HG03025 (cell line): ENCODE measurements around the gene SLC25A23.
A peak's percentile ranks its signal among the peaks of the same experiment; 100 is the strongest.

Source experiments
- ATAC-seq: cut with Tn5 transposase; IDR thresholded peaks from one replicate; pipeline ENCODE4 v1.9.1; 2021; ENCODE audit warnings: mild to moderate bottlenecking, moderate library complexity; ENCODE audit not compliant: unreplicated experiment, low FRiP score

SLC25A23 gene

DNA sequence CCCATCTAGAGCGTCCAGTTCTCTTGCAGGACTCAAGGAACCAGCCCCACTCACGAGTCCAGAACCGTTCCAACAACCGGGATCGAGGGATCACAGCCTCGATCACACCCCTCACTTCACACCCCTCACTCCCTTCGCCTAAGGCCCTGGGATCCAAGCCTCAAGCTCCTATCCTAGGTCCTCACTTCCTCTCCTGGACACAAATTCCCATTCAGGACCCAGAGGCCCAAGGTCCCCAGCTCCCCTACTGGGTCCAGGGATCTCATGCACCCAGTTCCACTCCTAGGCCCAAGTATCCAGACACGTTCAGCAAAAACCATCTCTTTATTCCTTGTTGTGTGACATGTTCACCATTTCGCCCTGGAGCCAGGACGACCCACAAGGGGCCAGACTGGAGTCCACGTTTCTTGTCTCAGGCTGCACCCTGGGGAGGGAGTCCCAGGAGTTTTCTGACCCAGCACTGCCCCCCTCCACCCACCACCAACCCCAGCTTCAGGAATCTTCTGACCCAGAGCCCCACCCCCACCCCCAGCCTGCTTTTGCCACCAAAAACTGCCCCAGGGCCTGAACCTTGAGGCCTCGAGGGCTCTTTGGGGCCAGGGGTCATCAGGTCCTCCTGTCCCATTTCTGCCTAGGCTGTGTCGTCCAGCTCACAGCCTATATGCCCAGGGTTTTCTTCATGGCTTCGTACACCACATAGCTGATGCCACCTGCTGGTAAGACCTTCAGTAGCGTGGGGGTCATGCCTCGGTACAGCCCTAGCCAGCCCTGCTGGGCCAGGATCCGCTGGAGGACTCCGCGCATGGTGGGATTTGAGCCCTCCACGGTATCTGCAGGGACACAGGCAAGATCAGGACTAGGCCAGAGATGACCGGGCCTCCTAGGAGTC lies 33.6 kb downstream of the SLC25A23 start:
- ATAC-seq = no peak

DNA sequence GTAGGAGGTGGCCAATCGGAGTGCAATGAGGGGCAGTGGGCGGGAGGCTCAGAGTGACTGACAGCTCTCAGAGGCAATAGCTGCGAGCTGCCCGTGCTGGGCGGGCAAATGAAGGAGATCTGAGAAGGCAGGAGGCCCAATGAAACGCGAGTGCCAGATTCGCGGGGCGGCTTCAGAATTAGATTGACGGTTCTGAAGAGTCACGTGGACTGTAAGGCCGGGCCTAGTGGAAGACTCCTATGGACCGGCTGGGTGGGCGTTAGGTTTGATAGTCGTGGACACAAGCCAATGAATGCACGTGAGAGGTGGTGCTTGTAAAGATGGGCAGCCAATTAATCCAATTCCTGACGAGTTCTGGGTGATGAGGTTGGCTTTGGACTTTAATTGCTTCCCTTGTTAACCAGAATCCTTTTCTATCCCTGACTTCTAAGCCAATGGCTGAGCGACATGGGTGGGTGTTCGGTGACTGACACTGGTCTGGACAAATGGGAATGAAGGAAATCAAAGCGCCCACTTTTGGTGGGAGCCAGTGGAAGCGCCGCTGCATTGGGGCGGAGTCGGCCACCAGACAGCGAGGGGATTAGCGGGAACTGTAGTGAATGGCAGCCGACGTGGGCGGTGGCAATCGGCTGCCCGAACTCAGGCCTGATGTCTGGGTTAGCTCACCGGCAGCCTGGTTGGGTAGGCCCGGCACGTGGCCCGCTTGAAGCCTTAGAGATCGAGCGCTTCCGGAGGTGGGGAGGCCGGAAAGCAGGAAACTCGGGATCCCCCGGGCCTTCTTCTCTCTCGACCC lies 34.5 kb downstream of the SLC25A23 start:
- peak; percentile 78 for ATAC-seq

DNA sequence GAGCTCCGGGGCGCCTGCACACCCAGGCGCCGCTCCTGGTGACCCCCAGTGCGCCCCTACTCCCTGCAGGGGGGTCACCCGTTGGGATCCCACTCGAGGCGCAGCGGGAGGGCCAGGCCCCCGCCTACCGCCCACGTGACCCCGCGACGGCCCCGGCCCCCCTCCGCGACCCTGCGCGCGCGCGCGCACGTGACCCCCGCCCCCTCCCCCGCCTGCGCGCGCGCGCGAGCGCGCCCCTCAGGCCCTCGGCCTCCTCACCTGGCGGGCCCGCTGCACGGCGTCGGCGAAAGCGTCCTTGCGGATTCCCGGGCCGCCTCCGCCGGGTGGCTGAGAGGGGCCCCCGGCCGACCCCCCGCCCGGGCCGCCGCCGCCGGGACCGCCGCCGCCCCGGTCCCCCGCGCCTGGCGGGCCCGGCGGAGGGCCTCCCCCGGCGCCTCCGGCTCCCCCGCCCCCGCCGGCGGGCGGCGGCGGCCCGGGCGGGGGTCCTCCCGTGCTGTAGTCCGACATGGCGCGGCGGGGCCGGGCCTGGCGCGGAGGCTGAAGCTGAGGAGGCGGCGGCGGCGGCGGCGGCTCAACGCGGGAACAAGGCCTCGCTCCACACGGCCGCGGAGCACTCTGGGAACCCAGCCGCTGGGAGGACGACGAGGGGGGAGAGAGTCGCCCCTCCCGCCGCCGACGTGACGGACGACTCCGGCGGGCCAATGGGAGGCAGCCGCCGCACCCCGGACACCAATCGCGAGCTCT lies 35.2 kb downstream of the SLC25A23 start, which contains the start of gene KHSRP:
KHSRP (minus strand) TSS at position 617 of the 744 bp plus-strand sequence; CDS start at position 507, 110 bp downstream.
- no peak for ATAC-seq

DNA sequence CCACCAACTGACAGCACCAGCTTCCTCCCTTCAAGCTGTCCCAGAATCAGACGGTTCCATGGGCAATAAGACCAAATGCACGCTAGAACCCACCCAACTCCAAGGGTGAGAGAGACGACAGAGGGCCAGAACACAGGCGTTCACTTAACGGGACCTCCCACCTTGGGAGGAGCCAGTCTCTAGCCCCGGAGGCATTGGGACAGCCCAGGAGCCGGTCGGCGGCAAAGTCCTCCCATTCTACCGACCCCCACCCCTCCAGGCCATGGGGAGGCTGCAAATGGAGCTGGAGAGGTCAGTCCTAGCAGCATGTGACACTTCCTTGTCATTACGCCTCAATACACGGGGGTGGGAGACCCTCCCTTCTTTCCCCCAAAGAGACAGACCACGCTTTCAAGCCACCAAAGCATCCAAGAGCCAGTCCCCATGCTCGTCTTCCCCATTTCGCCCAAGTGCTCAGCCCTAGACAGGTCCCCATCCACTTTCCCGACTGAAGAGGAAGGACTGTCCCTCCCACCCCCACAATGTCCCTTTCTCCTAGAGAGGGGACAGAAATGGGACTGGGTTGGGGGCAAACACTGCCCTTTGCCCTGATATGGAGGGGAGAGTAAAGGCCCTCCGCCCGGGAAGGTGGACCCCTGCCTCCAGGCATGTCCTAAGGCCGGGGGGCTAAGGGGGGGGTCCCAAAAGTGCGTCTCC lies 35.9 kb downstream of the SLC25A23 start:
- no peak for ATAC-seq

DNA sequence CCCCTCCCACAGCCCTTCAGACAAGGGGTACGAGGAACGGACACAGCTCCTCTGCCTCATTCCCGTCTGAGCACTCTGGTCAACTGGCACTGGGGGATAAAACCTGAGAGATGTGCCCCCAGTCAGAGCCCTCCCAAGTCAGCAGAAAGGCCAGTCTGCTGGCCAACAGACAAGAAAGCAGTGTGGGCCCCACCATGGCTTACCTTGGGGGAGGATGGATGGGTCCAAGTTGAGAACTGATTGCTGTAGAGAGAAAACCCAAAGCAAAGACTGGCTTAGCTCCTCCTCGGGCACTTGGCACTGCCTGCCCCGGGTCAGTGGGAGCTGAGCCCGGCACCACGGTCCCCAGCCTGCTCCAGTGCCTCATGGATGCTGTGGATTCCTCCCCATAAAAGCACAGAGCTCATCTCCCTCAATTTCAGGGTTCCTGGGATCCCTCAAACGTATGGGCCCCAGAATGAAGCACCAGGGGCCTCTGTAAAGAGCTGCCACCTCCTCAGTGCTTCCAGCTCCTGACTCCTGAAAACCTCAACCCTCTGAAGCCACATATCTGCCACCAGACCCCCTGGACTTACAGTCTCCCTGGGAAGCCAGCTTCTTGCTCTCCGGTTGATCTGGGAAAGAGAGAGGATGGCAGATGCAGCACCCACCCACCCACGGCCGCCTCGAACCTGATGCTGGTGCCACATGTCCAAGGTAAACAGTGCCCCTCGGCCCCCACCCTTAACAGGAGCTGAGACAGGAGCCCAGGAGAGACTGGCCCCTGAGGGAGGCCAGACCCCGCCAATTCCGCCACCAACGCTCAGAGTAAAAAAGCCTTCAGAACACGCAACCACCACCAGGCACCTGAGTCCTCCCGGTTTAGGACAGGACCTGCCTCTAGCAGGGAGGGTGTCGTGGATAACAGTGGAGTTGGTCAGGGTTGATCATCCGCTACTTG lies 38.2 kb downstream of the SLC25A23 start:
- no peak for ATAC-seq

DNA sequence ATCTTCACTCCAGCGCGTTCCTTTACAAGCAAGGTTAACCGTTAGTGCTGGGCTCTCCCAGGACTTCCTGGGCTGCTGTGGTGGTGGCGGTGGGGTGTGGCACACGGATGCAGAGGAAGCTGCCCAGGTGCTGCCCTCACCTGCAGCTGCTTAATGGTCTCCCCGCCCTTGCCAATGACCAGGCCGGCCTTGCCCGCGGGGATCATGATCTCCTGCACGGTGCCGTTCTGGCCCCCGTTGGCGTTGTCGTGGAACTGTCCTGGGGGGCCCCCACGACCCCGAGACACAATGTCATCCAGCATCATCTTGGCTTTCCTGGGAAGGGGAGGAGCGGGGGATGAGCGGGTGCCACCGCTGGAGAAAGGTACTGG lies 41.0 kb downstream of the SLC25A23 start:
- no peak for ATAC-seq

DNA sequence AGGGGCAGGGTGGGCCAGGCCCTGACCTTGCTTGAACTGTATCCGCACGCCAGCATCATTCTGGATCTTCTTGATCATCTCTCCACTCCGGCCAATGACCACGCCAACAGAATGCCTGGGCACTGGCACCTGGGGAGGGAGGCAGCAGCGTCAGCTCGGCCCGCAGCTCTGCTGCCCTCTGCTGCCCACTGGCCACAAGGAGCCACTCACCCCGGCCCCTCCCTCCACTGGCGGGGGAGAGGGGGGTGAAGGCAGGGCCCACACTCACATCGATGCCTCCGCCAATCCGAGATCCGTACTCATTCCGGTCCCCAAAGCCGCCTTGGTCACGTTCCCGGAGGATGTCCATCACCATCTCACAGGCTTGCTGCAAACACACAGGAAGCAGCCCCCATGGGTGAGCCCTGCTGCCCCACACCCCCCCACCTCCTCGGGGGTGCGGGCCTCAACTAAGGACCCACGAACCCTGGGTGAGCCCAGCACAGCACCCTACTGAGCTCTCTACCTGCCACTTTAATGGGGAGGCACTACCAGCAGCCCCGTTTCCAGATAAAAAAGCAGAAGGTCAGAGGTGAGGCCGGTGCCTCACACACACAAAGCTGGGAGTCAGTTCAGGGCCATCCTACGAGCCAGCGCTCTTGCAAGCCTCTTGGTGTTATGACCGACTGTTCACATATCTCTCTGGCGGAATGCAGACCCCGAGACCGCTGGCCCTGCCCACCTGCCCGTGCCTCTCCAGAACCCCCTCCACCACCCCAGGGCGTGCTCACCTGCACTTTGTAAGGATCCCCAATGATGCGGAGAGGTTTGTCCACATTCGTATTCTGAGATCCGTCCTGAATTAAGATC lies 41.7 kb downstream of the SLC25A23 start:
- no peak for ATAC-seq

DNA sequence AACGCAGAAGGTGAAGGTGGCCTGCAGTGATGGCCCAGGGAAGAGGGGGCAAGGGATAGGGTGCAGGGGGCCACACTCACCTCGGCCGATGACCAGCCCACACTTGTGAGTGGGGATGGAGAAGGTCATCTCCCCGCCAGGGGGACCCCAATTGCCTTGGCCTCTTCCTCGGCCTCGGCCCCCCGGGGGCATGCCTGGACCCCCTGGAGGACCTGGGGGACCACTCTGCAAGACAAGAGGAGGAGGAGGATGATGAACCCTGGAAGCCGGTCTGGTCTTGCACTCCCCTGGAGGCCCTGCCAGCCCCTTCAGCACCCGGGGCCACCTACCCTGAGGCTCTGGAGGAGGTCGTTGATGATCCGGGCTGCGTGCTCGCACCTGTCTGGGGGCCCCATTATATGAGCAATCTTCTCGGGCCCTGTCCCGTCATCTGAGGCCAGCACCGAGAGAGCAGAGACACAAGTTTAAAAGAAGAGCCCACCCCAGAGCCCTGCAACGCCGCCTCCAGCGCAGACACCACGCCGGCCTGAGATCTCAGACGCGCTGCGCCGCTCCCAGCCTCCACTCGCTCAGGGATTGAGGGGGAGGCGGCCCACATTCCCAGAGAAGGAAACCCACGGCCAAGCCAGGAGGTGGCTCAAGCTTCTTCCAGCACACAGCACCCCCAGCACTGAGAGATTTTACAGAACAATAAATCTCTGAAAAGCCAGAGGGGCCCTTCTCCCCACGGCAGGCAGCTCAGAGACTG lies 42.8 kb downstream of the SLC25A23 start:
- ATAC-seq = no peak

DNA sequence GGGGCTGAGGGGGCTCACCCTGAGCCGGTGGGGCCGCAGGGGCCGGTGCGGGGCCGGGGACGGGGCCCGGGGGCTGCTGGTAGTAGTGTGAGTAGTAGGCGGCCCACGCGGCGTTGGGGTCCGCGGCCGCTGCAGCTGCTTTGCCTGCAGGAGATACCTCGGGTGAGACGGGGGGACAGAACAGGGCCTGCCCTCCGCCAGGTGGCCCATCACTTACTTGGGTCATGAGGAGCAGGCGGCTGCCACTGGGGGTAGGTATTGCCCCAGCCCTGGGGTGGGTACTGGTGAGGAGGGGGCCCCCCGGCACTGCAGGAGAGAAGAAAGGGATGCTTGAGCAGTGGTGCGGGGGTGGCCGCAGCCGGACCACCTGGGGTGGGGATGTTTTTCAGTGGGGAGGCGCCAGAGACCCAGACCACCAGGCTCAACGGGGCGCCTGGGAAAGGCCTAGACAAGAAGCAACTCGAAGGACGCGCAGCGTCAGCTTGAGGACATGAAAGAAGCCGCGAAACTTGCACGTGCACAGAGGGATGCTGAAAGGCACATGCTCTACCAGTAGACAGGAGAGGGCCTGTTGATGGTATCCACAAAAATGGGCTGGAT lies 43.9 kb downstream of the SLC25A23 start:
- ATAC-seq = no peak

DNA sequence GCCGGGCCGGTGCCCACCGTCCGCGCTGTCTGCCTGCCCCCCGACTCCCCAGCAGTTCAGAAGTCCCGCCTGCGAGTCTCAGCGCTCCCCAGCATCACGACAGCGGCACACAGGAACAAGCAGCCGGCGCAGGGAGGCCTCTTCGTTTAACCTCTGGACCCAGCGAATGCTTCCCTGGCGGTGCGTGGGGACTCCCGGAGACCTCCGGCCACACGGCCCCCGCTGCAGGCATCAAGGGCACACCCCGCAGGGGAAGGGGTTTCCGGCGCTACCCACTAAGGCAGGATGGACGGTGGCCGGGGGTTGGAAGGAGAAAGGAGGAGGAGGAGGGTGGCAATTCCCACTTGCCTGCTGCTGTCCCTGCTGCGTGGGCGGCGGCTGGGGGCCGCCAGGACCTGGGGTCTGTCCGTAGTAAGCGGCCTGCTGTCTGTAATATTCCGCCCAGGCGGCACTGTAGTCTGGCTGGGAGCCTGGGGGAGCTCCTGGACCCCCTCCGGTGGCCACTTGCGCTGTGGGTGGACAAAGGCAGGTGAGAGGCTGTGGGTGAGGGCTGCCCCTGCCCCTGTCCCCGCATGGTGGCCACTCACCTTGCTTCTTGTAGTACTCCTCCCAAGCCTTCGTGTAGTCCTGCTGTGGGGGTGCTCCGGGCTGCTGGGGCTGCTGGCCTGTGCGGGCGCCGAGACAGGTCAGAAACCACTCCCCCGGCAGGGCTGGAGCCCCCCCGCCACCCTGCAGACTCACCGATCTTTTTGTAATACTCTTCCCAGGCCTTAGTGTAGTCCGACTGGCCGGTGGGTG lies 44.6 kb downstream of the SLC25A23 start:
- no peak for ATAC-seq

DNA sequence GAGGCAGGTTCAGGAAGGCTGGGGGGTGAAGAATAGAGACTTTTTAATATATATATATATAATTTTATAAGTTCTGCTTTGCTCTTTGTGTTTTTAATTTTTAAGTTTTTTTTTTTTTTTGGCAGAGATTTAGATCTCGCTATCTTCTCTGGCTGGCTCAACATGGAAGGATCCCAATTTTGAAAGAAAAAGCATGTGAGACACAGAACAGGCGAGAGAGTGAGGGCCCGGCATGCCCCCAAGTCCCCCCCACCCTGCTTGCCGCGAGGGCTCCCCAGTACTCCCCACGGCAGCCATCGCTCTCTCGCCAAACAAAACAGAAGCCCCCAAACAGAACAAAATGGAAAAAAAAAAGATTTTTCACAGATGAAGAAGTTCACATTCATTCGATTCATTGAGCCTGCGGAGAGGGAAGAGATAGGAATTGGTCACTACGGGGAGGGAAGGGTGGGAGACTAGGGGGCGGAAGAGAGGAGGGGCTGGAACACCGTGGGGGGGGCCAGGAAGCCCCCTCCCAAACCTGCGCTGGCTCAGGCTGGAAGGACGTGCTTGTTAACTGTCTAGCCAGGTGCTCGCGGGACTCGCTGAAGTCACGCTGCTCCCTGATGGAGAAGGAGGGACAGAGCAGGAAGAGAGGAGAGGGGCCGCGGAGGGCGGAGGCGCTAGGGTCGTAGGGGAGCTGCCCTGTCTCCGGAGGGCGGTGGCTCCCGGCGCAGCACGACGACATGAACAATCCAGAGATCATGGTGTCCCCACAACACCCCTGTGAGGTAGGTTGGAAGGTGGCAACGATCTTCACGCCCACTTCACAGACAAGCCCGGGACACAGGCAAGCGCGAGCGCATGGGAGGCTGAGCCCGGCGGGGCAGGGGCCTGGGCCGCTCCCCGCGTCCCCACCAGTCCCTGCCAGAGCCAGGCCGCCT lies 45.6 kb downstream of the SLC25A23 start:
- no peak for ATAC-seq

DNA sequence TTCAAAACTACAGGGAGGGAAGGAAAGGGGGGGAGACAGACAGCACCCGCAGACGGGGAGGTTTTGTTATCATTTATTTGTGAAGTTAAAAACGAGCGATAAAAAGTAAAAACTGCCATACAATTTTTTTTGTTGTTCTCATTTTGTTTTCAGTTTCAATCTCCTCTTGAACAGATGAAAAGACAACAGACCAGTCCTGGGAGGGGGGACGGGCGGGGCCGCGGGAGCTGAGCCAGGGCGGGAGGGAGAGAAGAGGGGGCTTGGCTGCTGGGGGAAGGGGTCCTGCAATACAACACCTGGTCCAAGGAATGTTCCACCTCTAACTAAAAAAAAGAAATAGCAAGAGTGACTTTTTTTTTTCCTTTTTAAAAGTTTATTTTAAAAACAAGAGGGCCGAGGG lies 46.3 kb downstream of the SLC25A23 start:
- no peak for ATAC-seq

DNA sequence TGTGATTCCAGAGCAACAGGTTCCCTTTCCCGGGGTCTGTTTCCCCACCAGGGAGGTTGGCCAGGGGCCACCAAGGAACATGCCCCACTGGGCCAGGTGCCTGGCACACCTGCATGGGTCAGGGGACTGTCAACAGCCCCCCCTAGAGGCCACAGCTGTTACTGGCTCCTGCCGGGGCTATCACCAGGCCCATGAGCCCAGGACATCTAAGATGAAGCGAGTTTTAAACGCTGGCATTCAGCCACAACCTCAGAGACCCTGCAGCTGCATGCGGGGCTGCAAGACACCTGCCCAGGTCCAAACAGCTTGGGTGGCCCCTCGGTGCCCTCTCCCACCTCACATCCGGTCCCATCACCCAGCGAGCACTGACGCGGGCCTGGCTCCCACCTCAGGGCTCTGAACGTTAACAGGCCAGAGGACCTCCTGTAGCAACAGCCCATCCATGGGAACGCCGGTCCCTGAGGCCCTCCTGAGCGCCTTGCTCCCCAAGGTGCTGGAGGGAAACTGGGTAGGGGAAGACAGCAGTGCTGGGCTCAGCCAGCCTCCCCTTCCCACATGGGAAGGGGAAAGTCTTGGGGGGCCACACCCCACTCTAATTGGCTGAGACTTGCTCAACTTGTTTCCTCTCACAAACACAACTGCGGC lies 47.0 kb downstream of the SLC25A23 start:
- no peak for ATAC-seq

DNA sequence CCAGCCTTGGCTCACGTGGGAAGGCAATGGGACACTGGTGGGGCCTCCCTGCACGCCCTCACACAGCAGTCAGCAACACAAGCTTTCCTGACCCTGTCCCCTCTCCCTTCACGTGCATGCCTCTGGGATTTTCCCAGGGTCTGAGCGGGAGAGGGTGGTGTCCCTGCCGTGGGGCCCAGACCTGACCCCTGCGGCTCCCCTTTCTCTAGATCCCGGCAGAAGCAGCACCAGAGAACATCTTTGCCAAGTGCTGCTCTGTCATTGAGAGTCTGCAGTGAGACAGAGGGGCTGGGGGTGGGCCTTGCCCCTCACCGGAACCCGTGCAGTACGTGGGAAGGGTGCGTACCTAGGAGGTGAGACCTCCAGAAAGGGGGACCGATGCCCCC lies 47.5 kb downstream of the SLC25A23 start:
- ATAC-seq = no peak

DNA sequence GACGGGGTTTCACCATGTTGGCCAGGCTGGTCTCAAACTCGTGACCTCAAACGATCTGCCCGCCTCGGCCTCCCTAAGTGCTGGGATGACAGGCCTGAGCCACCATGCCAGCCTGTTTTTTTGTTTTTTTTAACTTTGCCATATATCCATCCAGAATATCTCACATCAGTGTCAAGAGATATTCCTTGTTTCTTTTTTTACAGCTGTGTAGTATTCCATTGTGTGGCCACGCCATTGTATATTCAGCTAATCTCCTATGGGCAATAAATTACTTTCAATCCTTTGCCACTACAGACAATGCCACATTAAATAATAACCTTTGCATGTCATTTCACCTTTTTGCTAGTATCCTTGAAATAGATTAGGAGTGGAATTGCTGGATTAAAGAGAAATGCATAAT lies 50.2 kb downstream of the SLC25A23 start:
- ATAC-seq = no peak
